HepG2 (cell line): ENCODE data around the gene RABIF. TPM values are rescaled to one million over a fixed set of nuclear protein-coding genes. Genes with fewer than 3 reads are reported as not detected.
A peak's percentile ranks its signal among the peaks of the same experiment; 100 is the strongest.

Experiments
- BCL6 ChIP-seq: IDR thresholded peaks from 2 replicates; pipeline ENCODE4 v1.6.1; 2016; ENCODE audit warnings: missing genetic modification reagents, missing compliant biosample characterization
- HNRNPLL ChIP-seq: fragments of 200-400 bp; formaldehyde crosslinking; IDR thresholded peaks from 2 replicates; pipeline ENCODE4 v1.6.1; 2017; ENCODE audit warnings: mild to moderate bottlenecking, low read depth, low read length; ENCODE audit not compliant: poor library complexity, severe bottlenecking
- ISL2 ChIP-seq: sonication (generic); formaldehyde crosslinking; IDR thresholded peaks from 2 replicates; pipeline ENCODE4 v1.5.0; 2020; ENCODE audit warnings: missing genetic modification reagents
- NCOR1 ChIP-seq: fragments of 200-600 bp; sonication (generic); IDR thresholded peaks from 2 replicates; pipeline ENCODE4 v1.7.0; 2017; ENCODE audit warnings: antibody characterized with exemption, low read length, borderline replicate concordance
- RFX3 ChIP-seq: IDR thresholded peaks from 2 replicates; pipeline ENCODE4 v1.6.1; 2016; ENCODE audit warnings: missing biosample characterization, missing genetic modification reagents
- SNAI1 ChIP-seq: sonication (generic); formaldehyde crosslinking; IDR thresholded peaks from 2 replicates; pipeline ENCODE4 v1.5.0; 2020; ENCODE audit warnings: mild to moderate bottlenecking, missing genetic modification reagents, borderline replicate concordance
- SP1 ChIP-seq, 2 experiments: fragments of 450-650 bp in 1 of 2; sonication (generic) in 1 of 2; formaldehyde crosslinking in 1 of 2; IDR thresholded peaks; 2 replicates each; pipeline versions ENCODE4 v1.4.0 to v1.6.1; 2016 to 2020; ENCODE audit warnings: missing genetic modification reagents in 1 of 2
- YEATS2 ChIP-seq: sonication (generic); formaldehyde crosslinking; IDR thresholded peaks from 2 replicates; pipeline ENCODE4 v1.4.0; 2020; ENCODE audit warnings: missing genetic modification reagents, borderline replicate concordance
- YEATS4 ChIP-seq: sonication (generic); formaldehyde crosslinking; IDR thresholded peaks from 2 replicates; pipeline ENCODE4 v1.4.0; 2020; ENCODE audit warnings: missing genetic modification reagents, borderline replicate concordance
- ZFAT ChIP-seq: sonication (generic); formaldehyde crosslinking; conservative IDR thresholded peaks from 2 replicates; pipeline ENCODE4 v1.8.1; 2023; ENCODE audit warnings: missing genetic modification reagents, inconsistent platforms
- ZNF138 ChIP-seq: sonication (generic); formaldehyde crosslinking; IDR thresholded peaks from 2 replicates; pipeline ENCODE4 v1.5.0; 2020; ENCODE audit warnings: mild to moderate bottlenecking, low read depth, missing genetic modification reagents
- ZNF235 ChIP-seq: sonication (generic); formaldehyde crosslinking; IDR thresholded peaks from 2 replicates; pipeline ENCODE4 v1.8.1; 2023; ENCODE audit warnings: mild to moderate bottlenecking, missing genetic modification reagents, borderline replicate concordance
- ZNF749 ChIP-seq: sonication (generic); formaldehyde crosslinking; IDR thresholded peaks from 2 replicates; pipeline ENCODE4 v1.8.0; 2022; ENCODE audit warnings: mild to moderate bottlenecking, missing genetic modification reagents, moderate library complexity, borderline replicate concordance
- polyA plus RNA-seq, 8 experiments: library from polyadenylated mRNA; depleted of rRNA in 3 of 8; stranded (reverse) in 7 of 8; unstranded in 1 of 8; fragments of >200 nt; fragmentation: Illumina TruSeq in 4 of 8; extraction: Trizol in 4 of 8; gene quantifications; 2 replicates each; pipeline versions ENCODE4 v1.2.1 to v1.2.3, GENCODE V29; 2011 to 2016; ENCODE audit warnings: low read depth in 4 of 8, missing spikeins in 1 of 8, mixed read lengths in 1 of 8; ENCODE audit not compliant: insufficient read depth in 1 of 8
- total RNA-seq, 5 experiments: library from RNA; depleted of rRNA; stranded (reverse); fragments of >200 nt; fragmentation: Illumina TruSeq; extraction: Trizol; gene quantifications; 2 replicates each; pipeline ENCODE4 v1.2.3, GENCODE V29; 2016; ENCODE audit warnings: low read depth in 1 of 5
- TF ChIP-seq, protein P1 (sequence below): sonication (generic); formaldehyde crosslinking; IDR thresholded peaks from 2 replicates; pipeline ENCODE4 v1.5.1; 2020; ENCODE audit warnings: mild to moderate bottlenecking, missing genetic modification reagents, borderline replicate concordance
- TF ChIP-seq, protein P2 (sequence below): sonication (generic); formaldehyde crosslinking; IDR thresholded peaks from 2 replicates; pipeline ENCODE4 v1.4.0; 2020; ENCODE audit warnings: low read depth, missing genetic modification reagents

RABIF gene
- total and polyA plus RNA-seq, 2 of the 13 experiments (the other 11 are each of a cell fraction or from before 2014, with no cell fraction given) = 7.6 to 8.3 TPM

DNA sequence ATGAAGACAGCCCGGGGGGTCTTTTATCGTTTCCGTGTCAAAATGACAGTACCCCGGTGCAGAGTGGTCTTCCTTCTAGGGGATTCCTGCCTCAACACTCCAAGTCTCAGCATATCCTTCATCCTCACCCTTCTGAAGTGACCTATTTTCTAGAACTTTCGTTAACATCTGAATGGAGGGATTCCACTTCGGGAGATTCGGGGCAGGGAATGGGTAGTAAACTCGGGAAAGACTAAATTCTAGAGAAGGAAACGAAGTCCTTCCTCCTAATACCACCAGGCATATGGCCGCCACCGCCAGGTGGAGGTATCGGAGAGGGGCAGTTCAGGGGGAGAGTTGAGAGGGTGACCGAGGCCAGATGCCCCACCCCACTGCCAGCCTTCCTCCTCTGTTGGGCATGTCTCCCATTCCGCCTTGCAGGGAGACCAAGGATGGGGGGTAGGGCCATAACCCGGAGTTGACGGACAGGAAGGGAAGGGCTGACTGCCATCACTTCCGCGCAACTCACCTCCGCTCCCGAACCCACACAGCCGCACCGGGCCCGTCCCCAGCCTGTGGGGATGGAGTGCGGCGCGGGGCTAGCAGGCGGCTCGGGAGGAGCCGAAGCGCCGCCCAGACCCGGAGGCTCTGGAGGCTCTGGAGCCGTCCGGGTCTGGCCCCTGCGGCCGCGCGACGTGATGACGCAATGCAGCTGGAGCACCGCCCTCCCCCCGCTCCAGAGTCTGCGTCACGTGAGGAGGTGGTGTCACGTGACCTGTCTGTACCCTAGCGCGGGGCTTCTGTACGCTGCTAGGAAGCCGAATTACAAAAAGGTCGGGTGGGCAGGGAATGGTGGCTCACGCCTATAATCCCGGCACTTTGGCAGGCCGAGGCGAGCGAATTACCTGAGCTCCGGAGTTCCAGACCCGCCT, 37.9 kb upstream of the RABIF start, which contains the start of gene KLHL12 (continued):
- TF ChIP-seq NCOR1 (no peak; the same call in 1 of the 2 replicates), RFX3 (CRISPR knock-in tag) (no peak), HNRNPLL (peak; percentile 67), ZFAT (CRISPR knock-in tag) (no peak), YEATS2 (CRISPR knock-in tag) (peak; percentile 95), ZNF749 (CRISPR knock-in tag) (no peak), SNAI1 (0 out of 2 replicates have a peak, but pooled peaks have one; percentile 38), ISL2 (peak; percentile 79; the same call in 1 of the 2 replicates), YEATS4 (CRISPR knock-in tag) (peak; percentile 95), ZNF138 (CRISPR knock-in tag) (peak; percentile 65; the same call in 1 of the 2 replicates), BCL6 (peak; percentile 36; the same call in 1 of the 2 replicates), SP1 (IDR thresholded peaks at IDR 0.05) (no peak), SP1 (CRISPR knock-in tag; IDR thresholded peaks at IDR 0.05) (peak; percentile 92), ZNF235 (CRISPR knock-in tag) (no peak)
- TF ChIP-seq, protein P1, sequence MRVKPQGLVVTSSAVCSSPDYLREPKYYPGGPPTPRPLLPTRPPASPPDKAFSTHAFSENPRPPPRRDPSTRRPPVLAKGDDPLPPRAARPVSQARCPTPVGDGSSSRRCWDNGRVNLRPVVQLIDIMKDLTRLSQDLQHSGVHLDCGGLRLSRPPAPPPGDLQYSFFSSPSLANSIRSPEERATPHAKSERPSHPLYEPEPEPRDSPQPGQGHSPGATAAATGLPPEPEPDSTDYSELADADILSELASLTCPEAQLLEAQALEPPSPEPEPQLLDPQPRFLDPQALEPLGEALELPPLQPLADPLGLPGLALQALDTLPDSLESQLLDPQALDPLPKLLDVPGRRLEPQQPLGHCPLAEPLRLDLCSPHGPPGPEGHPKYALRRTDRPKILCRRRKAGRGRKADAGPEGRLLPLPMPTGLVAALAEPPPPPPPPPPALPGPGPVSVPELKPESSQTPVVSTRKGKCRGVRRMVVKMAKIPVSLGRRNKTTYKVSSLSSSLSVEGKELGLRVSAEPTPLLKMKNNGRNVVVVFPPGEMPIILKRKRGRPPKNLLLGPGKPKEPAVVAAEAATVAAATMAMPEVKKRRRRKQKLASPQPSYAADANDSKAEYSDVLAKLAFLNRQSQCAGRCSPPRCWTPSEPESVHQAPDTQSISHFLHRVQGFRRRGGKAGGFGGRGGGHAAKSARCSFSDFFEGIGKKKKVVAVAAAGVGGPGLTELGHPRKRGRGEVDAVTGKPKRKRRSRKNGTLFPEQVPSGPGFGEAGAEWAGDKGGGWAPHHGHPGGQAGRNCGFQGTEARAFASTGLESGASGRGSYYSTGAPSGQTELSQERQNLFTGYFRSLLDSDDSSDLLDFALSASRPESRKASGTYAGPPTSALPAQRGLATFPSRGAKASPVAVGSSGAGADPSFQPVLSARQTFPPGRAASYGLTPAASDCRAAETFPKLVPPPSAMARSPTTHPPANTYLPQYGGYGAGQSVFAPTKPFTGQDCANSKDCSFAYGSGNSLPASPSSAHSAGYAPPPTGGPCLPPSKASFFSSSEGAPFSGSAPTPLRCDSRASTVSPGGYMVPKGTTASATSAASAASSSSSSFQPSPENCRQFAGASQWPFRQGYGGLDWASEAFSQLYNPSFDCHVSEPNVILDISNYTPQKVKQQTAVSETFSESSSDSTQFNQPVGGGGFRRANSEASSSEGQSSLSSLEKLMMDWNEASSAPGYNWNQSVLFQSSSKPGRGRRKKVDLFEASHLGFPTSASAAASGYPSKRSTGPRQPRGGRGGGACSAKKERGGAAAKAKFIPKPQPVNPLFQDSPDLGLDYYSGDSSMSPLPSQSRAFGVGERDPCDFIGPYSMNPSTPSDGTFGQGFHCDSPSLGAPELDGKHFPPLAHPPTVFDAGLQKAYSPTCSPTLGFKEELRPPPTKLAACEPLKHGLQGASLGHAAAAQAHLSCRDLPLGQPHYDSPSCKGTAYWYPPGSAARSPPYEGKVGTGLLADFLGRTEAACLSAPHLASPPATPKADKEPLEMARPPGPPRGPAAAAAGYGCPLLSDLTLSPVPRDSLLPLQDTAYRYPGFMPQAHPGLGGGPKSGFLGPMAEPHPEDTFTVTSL (CRISPR knock-in tag) = 0 out of 2 replicates have a peak, but pooled peaks have one; percentile 28
- TF ChIP-seq, protein P2, sequence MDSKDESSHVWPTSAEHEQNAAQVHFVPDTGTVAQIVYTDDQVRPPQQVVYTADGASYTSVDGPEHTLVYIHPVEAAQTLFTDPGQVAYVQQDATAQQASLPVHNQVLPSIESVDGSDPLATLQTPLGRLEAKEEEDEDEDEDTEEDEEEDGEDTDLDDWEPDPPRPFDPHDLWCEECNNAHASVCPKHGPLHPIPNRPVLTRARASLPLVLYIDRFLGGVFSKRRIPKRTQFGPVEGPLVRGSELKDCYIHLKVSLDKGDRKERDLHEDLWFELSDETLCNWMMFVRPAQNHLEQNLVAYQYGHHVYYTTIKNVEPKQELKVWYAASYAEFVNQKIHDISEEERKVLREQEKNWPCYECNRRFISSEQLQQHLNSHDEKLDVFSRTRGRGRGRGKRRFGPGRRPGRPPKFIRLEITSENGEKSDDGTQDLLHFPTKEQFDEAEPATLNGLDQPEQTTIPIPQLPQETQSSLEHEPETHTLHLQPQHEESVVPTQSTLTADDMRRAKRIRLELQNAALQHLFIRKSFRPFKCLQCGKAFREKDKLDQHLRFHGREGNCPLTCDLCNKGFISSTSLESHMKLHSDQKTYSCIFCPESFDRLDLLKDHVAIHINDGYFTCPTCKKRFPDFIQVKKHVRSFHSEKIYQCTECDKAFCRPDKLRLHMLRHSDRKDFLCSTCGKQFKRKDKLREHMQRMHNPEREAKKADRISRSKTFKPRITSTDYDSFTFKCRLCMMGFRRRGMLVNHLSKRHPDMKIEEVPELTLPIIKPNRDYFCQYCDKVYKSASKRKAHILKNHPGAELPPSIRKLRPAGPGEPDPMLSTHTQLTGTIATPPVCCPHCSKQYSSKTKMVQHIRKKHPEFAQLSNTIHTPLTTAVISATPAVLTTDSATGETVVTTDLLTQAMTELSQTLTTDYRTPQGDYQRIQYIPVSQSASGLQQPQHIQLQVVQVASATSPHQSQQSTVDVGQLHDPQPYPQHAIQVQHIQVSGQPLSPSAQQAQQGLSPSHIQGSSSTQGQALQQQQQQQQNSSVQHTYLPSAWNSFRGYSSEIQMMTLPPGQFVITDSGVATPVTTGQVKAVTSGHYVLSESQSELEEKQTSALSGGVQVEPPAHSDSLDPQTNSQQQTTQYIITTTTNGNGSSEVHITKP (CRISPR knock-in tag) = no peak
